GM12801 (cell line): ENCODE measurements around the gene KCNQ4.

Experiments
- TF ChIP-seq, protein P1 (sequence below): IDR thresholded peaks from one replicate; pipeline ENCODE4 v1.5.1; 2011; ENCODE audit warnings: control low read depth; ENCODE audit not compliant: insufficient read length; ENCODE audit errors: extremely low read depth

Gene KCNQ4

DNA sequence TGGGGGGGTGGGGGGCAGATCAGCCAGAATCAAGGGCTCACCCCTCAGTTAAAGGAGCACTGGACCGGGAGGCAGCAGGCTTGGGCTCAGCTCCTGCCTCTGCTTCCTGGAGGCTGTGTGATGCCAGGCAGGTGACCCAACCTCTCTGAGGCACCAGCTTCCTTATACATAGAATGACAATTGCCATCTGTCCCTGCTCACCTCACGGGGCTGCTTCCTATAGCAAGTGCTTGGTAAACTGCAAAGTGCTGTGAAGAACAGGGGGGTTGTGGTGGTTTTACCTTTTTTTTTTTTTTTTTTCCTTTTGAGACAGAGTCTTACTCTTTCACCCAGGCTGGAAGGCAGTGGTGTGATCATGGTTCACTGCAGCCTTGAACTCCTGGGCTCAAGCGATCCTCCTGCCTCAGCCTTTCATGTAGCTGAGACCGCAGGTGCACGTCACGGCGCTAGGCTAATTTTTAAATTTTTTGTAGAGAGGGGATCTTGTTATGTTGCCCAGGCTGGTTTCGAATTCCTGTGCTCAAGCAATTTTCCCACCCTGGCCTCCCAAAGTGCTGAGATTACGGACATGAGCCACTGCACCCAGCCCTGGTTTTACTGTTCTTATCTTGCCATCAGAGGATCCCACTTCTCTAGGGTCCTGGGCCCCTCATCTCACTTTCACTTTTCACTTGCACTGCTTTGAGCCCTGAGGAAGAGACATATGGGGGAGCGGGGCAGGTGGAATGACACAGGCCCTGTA lies 11.6 kb downstream of the KCNQ4 start:
- TF ChIP-seq, protein P1, sequence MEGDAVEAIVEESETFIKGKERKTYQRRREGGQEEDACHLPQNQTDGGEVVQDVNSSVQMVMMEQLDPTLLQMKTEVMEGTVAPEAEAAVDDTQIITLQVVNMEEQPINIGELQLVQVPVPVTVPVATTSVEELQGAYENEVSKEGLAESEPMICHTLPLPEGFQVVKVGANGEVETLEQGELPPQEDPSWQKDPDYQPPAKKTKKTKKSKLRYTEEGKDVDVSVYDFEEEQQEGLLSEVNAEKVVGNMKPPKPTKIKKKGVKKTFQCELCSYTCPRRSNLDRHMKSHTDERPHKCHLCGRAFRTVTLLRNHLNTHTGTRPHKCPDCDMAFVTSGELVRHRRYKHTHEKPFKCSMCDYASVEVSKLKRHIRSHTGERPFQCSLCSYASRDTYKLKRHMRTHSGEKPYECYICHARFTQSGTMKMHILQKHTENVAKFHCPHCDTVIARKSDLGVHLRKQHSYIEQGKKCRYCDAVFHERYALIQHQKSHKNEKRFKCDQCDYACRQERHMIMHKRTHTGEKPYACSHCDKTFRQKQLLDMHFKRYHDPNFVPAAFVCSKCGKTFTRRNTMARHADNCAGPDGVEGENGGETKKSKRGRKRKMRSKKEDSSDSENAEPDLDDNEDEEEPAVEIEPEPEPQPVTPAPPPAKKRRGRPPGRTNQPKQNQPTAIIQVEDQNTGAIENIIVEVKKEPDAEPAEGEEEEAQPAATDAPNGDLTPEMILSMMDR = no peak

DNA sequence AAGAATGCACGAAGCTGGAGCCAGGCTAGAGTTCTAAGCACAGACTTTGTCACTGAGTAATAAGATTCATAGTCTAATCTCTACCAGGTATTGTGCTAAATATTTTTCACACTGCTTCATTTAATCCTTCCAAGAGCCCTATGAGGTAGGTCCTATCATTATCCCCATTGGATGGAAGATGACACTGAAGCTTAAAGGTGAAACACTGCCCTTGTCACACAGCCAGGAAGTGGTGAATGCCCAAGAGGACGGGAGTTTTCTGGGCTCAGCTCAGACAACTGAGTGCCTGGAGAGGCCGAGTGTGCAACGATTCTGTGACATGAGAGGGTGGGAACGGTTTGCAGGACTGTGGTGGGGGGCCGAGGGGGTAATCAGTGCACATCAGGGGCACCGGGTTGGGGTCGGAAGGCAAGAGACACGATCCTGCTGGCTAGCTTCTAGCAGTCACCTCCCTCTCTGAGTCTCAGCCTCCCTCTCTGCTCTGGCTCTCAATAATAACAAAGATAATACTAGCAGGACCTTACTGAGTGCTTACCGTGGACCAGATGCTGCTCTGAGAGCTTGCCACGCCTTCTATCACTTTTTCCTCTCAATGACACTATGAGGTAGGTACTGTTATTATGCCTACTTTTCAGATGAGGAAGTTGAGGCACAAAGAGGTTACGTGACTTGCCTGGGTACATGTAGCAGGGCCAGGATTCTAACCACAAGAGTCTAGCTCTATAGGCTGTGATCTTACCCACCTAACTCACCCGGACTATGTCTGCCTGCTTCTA lies 12.4 kb downstream of the KCNQ4 start:
- TF ChIP-seq, protein P1 = no peak

DNA sequence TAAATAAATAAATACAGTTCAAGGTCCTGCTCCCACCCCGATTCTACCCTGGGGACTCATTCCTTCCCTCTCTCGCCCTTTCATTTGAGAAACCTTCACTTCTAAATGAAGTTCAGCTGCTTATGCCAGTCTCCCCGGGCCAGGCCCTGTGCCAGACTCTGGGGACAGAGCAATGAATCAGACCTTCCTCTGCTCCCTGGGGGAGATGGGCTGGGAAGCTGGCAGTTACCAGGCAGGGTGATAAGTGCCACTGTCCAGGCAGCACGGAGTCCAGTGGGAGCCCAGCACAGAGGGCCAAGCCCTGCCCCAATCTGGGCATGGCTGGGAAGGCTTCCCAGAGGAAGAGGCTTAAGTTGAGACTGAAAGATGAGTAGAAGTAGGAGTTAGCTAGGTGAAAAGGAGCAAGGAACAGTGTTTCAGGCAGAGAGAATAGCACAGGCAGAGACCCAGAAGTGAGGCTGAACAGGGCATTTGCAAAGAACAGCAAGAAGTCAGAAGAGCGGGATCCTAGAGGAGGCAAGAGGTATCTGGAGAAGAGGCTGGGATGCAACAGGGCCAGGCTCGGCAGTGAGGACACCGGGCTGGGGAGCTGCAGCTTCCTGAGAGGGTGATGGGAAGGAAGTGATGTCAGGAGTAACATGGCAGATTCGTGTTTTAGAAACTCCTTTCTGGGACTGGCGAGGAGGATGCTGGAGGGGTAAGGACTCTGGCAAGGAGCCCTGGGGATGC lies 13.5 kb downstream of the KCNQ4 start:
- TF ChIP-seq, protein P1 = no peak

DNA sequence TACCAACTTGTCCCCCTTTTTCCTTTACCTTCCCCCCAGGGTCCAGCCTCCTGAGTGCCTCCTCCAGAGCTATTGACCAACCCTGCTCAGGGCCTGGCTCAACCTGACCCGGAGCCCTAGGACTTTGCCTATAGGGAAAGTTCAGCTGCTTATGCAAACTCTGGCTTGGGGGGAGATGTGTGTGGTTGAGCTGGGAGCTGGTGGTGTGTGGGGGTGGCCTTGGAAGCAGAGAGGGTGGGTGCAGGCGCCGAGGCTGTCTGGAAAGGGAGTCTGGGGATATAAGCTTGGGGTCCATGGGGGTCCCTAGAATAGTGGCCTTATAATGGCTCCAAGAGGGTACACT lies 14.1 kb downstream of the KCNQ4 start:
- TF ChIP-seq, protein P1 = no peak

DNA sequence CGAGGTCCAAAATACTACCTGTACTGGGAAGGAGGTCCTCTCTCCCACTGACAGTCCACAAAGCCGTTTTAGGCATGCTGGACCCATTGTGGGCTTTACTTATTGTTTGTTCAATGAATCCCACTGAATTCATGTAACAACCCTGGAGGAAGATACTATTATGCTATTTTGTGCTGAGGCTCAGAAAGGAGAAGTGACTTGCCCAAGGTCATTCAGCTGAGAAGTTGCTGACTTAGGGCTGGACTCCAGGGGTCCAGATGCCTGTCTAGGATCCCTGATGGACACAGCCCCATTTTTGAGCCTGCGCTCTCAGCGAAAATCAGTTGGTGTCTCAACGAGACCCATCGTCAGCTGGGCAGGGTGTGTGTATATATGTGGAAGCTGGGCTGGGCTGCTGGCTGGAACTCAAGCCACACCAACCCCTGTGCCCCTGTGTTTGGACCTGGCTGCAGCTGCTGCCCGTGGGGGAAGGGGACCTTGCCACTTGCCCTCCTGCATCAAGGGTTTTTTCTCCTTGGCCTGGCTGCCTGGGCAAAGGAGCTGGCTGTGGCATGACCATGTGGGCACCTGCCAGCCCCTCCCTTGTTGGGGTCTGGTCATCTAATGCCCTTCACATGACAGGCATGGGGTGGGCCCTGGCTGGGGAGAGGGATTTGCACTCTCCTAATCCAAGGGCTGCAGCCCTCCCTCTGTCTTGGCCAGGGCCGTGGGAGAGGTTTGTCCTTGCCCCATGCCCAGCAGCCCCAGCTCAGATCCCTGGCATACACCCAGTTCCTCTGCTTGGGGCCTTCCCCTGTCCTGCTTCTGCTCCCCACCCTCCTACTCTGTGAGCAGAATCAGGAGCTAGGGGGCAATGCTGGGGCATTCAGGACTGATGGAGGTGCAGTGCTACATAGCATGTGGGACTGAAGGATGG lies 15.0 kb downstream of the KCNQ4 start:
- TF ChIP-seq, protein P1 = no peak

DNA sequence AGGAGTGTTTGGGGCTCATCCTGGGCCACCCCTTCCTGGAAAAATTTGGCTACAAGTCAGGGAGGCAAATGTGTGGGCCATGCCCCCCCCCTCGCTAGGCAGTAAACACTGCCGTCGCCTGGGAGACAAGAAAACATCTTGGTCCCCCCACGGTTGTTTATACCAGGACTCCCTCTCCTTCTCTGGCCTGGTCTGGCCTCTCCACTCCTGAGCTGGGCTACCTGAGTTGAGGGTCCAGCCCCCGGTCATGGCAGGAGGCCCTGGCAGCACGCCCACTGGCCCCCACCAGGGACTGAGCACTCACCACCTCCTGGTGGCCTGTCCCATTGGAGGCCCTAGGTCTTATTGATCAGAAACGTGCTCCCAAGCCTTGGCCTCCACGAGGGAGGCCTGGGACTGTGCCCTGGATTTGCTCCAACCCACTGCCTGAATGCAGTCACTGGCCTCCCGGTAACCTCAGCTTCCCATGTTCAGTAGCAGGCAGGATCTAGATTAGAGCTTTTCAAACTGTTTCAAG lies 15.8 kb downstream of the KCNQ4 start:
- TF ChIP-seq, protein P1 = no peak
